Heart left ventricle (tissue), 16 donors: ENCODE results near the gene NDN. TPM values are rescaled to one million over a fixed set of nuclear protein-coding genes. Genes with fewer than 3 reads are reported as not detected.

Experiments used
- ATAC-seq, 4 donors: fragments of 200-7000 bp; cut with Tn5 transposase; one replicate each; pipeline ENCODE4 v1.9.1; 2020 to 2022; ENCODE audit warnings: moderate library complexity in 4 of 4, mild to moderate bottlenecking in 3 of 4, moderate number of reproducible peaks in 1 of 4
- DNase-seq, 5 donors: peaks; one replicate each; pipeline ENCODE4 v3.0.0-alpha.2; 2020
- H3K27ac ChIP-seq, 12 donors: fragments of 200-600 bp; sonication (generic) in 4 of 12; one replicate each; pipeline versions ENCODE4 v1.5.0 to v1.8.0; 2016 to 2022; ENCODE audit warnings: mild to moderate bottlenecking in 2 of 12
- H3K27me3 ChIP-seq, 9 donors: fragments of 200-600 bp; sonication (generic) in 2 of 9; one replicate each; pipeline versions ENCODE4 v1.5.1 to v1.8.0; 2016 to 2022; ENCODE audit warnings: mild to moderate bottlenecking in 3 of 9
- H3K36me3 ChIP-seq, 9 donors: fragments of 200-600 bp; sonication (generic) in 2 of 9; one replicate each; pipeline versions ENCODE4 v1.5.0 to v1.8.0; 2018 to 2022; ENCODE audit warnings: mild to moderate bottlenecking in 2 of 9
- H3K4me1 ChIP-seq, 12 donors: fragments of 200-600 bp; sonication (generic) in 4 of 12; one replicate each; pipeline versions ENCODE4 v1.5.0 to v1.8.0; 2016 to 2022; ENCODE audit warnings: mild to moderate bottlenecking in 3 of 12
- H3K4me3 ChIP-seq, 12 donors: fragments of 200-600 bp; sonication (generic) in 4 of 12; one replicate each; pipeline versions ENCODE4 v1.5.0 to v1.8.0; 2017 to 2022; ENCODE audit warnings: mild to moderate bottlenecking in 9 of 12, moderate library complexity in 4 of 12
- H3K9me3 ChIP-seq, 12 donors: fragments of 200-600 bp; sonication (generic) in 4 of 12; one replicate each; pipeline versions ENCODE4 v1.5.0 to v1.8.0; 2016 to 2022; ENCODE audit warnings: mild to moderate bottlenecking in 1 of 12
- POLR2A ChIP-seq, 2 donors: fragments of 450-650 bp; IDR thresholded peaks; one replicate each; pipeline ENCODE4 v1.6.1; 2017; ENCODE audit warnings: antibody characterized with exemption in 2 of 2, mild to moderate bottlenecking in 2 of 2, moderate library complexity in 2 of 2
- WGBS, 4 donors: extraction: QIAGEN DNeasy Blood & Tissue Kit in 2 of 4; methylation state at CpG; one replicate each; pipeline versions ENCODE4 v1.1.5 to v1.1.7; 2013 to 2018; 5-methylcytosine and 5-hydroxymethylcytosine counted together
- intact Hi-C, 10 donors: fragments of 100-400 bp; cut with DNase I; formaldehyde crosslinking; loops; one replicate each; pipeline versions ENCODE4 v1.11.1 to v1.14.2; 2022
- polyA plus RNA-seq, 2 donors: library from polyadenylated mRNA; stranded (reverse); fragments of 200-250 nt; gene quantifications; one replicate each; pipeline ENCODE4 v1.2.3, GENCODE V29; 2013
- total RNA-seq, 9 donors: library from RNA; depleted of rRNA in 2 of 9; stranded (reverse); fragments of >200 nt in 2 of 9; fragmentation: NEBNext Ultra II Directional in 3 of 9; extraction: Animal tissue kit (Norgen Biotek cat#: 25700) in 3 of 9; gene quantifications; one replicate each; pipeline versions ENCODE4 v1.1.0 to v1.2.4, GENCODE V29; 2016 to 2023
- TF ChIP-seq, protein P1 (sequence below), 12 donors: fragments of 200-600 bp; sonication (generic) in 4 of 12; IDR thresholded peaks; one replicate each; pipeline versions ENCODE4 v1.5.0 to v1.8.0; 2018 to 2022; ENCODE audit warnings: antibody characterized with exemption in 12 of 12, mild to moderate bottlenecking in 5 of 12
- donor health status: ischemic (EF 13 %, LVEDD 7.1; RV severe dilation, severe dysfunction).
- donor health status: healthy with polysubstance abuse.
- donor health status: DM: no; HTN: yes; CAD: no.
- donor health status: DM: no; HTN: no; CAD: no.
- donor health status: ischemic (EF 25% LVEDD 6.9; RV normal size, moderate dysfunction).
- donor health status: ischemic (EF 25% LVEDD 5.7; RV mildly dilated, moderate dysfunction).
- donor health status: healthy.
- donor health status: DM: yes; HTN: yes; CAD: no.
- donor health status: ischemic (EF 35%, LVEDD 5.7; RV mildly dilated, moderate dysfunction).
- donor health status: nonischemic (EF 11% LVEDD 7.7; RV severe dilation, severe dysfunction).
- donor health status: DM: yes; HTN: yes; CAD: no.
- donor health status: PGD.
- donor health status: ischemic (EF 29% LVEDD 5.4; RV normal size, mild dysfunction).
- donor health status: nonischemic (EF 23%, LVEDD 6.1; RV moderate dilation, normal function).

The NDN gene
- total and polyA plus RNA-seq, 11 donors: 12.2 to 79.2 (median 37.6) TPM

GRCh38 chr15:23642413-23643044, 44.6 kb downstream of the NDN start:
- Histone ChIP-seq H3K27me3 (peaks cover 0 to 30% (median 6%) of the 10 kb centered on the region in 9 donors), H3K9me3 (no peaks in the 10 kb centered on the region), H3K36me3 (no peaks in the 10 kb centered on the region), H3K4me3 (no peak overlapping the region), H3K27ac (no peak overlapping the region), H3K4me1 (peaks cover 0 to 6% (median 0%) of the 10 kb centered on the region in 12 donors)
- peak in 3 of 4 donors; percentile 73 to 88 (median 76) for ATAC-seq
- DNase-seq: peak in 4 of 5 donors; percentile 35 to 51 (median 49)
- intact Hi-C loops: loop anchor here in 7 of 10 donors (5.0 to 10.0 kb wide), 8 partner anchors 50 to 1862 kb away; no protein-coding TSS in a partner anchor
- TF ChIP-seq, protein P1, sequence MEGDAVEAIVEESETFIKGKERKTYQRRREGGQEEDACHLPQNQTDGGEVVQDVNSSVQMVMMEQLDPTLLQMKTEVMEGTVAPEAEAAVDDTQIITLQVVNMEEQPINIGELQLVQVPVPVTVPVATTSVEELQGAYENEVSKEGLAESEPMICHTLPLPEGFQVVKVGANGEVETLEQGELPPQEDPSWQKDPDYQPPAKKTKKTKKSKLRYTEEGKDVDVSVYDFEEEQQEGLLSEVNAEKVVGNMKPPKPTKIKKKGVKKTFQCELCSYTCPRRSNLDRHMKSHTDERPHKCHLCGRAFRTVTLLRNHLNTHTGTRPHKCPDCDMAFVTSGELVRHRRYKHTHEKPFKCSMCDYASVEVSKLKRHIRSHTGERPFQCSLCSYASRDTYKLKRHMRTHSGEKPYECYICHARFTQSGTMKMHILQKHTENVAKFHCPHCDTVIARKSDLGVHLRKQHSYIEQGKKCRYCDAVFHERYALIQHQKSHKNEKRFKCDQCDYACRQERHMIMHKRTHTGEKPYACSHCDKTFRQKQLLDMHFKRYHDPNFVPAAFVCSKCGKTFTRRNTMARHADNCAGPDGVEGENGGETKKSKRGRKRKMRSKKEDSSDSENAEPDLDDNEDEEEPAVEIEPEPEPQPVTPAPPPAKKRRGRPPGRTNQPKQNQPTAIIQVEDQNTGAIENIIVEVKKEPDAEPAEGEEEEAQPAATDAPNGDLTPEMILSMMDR (IDR thresholded peaks at IDR 0.05): peak; percentile 66 to 88 (median 78)
- no peak for TF ChIP-seq POLR2A (IDR thresholded peaks at IDR 0.05)
- 18 to 23% (median 22%) methylated on average over 13 of the region's 13 CpGs for WGBS, 4 donors

Other genes with a start within 250 kb of the NDN start
- gene GOLGA6L2, start 240.1 kb downstream of the NDN start, total RNA-seq: not detected
- not detected for gene GOLGA6L2, start 240.1 kb downstream of the NDN start, polyA plus RNA-seq
- under 1 TPM in 3 of 9 donors, not detected in 6; 0.13 to 0.45 (median 0.33) TPM for gene MKRN3, start 121.6 kb downstream of the NDN start, total RNA-seq
- under 1 TPM; 0.11 to 0.19 TPM for gene MKRN3, start 121.6 kb downstream of the NDN start, polyA plus RNA-seq
- gene MAGEL2, start 39.4 kb downstream of the NDN start, total RNA-seq: under 1 TPM in 6 of 9 donors, not detected in 3; 0.05 to 0.27 (median 0.11) TPM
- gene MAGEL2, start 39.4 kb downstream of the NDN start, polyA plus RNA-seq: under 1 TPM in 1 of 2 donors, not detected in 1; 0.04 TPM